Testis (tissue), 3 donors: ENCODE data around the gene SUPT7L. TPM values are rescaled to one million over a fixed set of nuclear protein-coding genes. Genes with fewer than 3 reads are reported as not detected.
"Not testable (repeated sequence)": the region's sequence is repeated elsewhere in the genome, so short reads cannot be mapped to it uniquely, and the experiment has no call there.

Experiments
- DNase-seq: peaks from one replicate; pipeline ENCODE4 v3.0.0-alpha.2; 2019
- H3K27ac ChIP-seq, 2 donors: fragments of 200-600 bp; sonication (generic); one replicate each; pipeline ENCODE4 v1.5.1; 2019
- H3K27me3 ChIP-seq: fragments of 200-600 bp; sonication (generic); one replicate; pipeline ENCODE4 v1.5.1; 2019
- H3K36me3 ChIP-seq: fragments of 200-600 bp; sonication (generic); one replicate; pipeline ENCODE4 v1.5.1; 2017; ENCODE audit warnings: low read depth; ENCODE audit errors: missing control alignments
- H3K4me1 ChIP-seq: fragments of 200-600 bp; sonication (generic); one replicate; pipeline ENCODE4 v1.5.1; 2019
- H3K4me3 ChIP-seq, 2 donors: fragments of 200-600 bp; sonication (generic); one replicate each; pipeline ENCODE4 v1.5.1; 2017 to 2019
- H3K9me3 ChIP-seq: fragments of 200-600 bp; sonication (generic); one replicate; pipeline ENCODE4 v1.5.1; 2017
- CTCF ChIP-seq, 3 experiments: fragments of 450-650 bp in 2 of 3; fragments of 200-600 bp in 1 of 3; sonication (generic) in 1 of 3; IDR thresholded peaks; one replicate each; pipeline ENCODE4 v1.5.1; 2016 to 2019; ENCODE audit warnings: antibody characterized with exemption in 3 of 3, mild to moderate bottlenecking in 2 of 3, moderate library complexity in 1 of 3
- POLR2A ChIP-seq: fragments of 450-650 bp; IDR thresholded peaks from one replicate; pipeline ENCODE4 v1.6.1; 2017; ENCODE audit warnings: antibody characterized with exemption, mild to moderate bottlenecking, moderate library complexity
- WGBS, 2 donors: methylation state at CpG; one replicate each; pipeline ENCODE4 v1.1.5; 2018; 5-methylcytosine and 5-hydroxymethylcytosine counted together
- intact Hi-C: fragments of 100-400 bp; cut with DNase I; formaldehyde crosslinking; loops from one replicate; pipeline ENCODE4 v1.15.1; 2023; ENCODE audit warnings: low total_unique reads
- polyA plus RNA-seq: library from polyadenylated mRNA; stranded (reverse); fragments of 350-450 nt; fragmentation: Illumina TruSeq; extraction: RNeasy Lipid Tissue Mini Kit (QIAGEN cat#74804); gene quantifications from one replicate; pipeline ENCODE4 v1.2.3, GENCODE V29; 2014; ENCODE audit warnings: low read depth, low replicate concordance; ENCODE audit not compliant: insufficient read depth
- total RNA-seq, 2 donors: library from RNA; depleted of rRNA; stranded (reverse); fragments of >200 nt; gene quantifications; one replicate each; pipeline ENCODE4 v1.2.3, GENCODE V29; 2016

Gene SUPT7L
- total and polyA plus RNA-seq, 3 donors from 2014 or later: 39.3 to 40.4 (median 39.9) TPM

DNA sequence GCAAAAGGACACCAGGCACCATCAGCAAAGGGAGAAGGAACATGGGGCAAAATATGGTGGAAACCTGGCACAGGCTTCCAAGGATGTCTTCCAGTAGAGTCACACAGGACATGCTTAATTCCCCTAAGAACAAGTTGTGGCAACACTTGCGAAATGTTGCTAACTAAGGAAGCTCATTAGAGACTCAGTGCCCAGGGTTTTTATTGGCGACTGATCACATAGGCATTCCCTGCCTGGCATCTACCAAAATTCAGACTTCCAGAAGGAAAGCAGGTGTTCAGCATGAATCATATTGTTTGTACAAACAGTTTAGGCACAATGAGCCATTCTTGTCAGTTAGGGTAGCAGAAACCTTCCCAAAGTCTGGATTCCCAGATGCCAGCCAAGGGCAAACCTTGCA lies 26.0 kb upstream of the SUPT7L start:
- WGBS, 2 donors: 91 to 98% methylated on average over 2 of the region's 2 CpGs
- no peaks in the 10 kb centered on the region for H3K27me3 ChIP-seq
- no peaks in the 10 kb centered on the region for H3K9me3 ChIP-seq
- TF ChIP-seq POLR2A (no peak), CTCF (IDR thresholded peaks at IDR 0.05) (no peak)
- H3K36me3 ChIP-seq: peaks cover 3% of the 10 kb centered on the region
- no peaks in the 10 kb centered on the region for H3K4me1 ChIP-seq
- no peak overlapping the region for H3K27ac ChIP-seq
- intact Hi-C loops: no loop called here
- no peak overlapping the region for H3K4me3 ChIP-seq
- DNase-seq: no peak

GRCh38 chr2:27687232-27687631 lies 23.8 kb upstream of the SUPT7L start:
- Histone ChIP-seq H3K4me1 (no peaks in the 10 kb centered on the region), H3K27ac (no peak overlapping the region), H3K27me3 (no peaks in the 10 kb centered on the region), H3K36me3 (peaks cover 3% of the 10 kb centered on the region), H3K9me3 (no peaks in the 10 kb centered on the region), H3K4me3 (no peak overlapping the region)
- TF ChIP-seq CTCF (IDR thresholded peaks at IDR 0.05) (no peak), POLR2A (no peak)
- no peak for DNase-seq
- intact Hi-C loops: no loop called here
- 93 to 95% methylated on average over 1 of the region's 1 CpG for WGBS, 2 donors

- Histone ChIP-seq H3K9me3 (no peaks in the 10 kb centered on the region), H3K4me1 (no peaks in the 10 kb centered on the region), H3K36me3 (peaks cover 3% of the 10 kb centered on the region), H3K27me3 (no peaks in the 10 kb centered on the region), H3K4me3 (no peak overlapping the region), H3K27ac (no peak overlapping the region)
- 90 to 96% methylated on average over 3 of the region's 3 CpGs for WGBS, 2 donors
- intact Hi-C loops: no loop called here
- no peak for TF ChIP-seq POLR2A
- TF ChIP-seq CTCF (IDR thresholded peaks at IDR 0.05): no peak
- no peak for DNase-seq
These were observed 22.2 kb upstream of the SUPT7L start for GRCh38 chr2:27685577-27685976.

GRCh38 chr2:27685006-27685405 lies 21.6 kb upstream of the SUPT7L start:
- H3K27me3 ChIP-seq, H3K9me3 ChIP-seq, intact Hi-C loops, H3K4me1 ChIP-seq, H3K36me3 ChIP-seq, H3K4me3 ChIP-seq, DNase-seq, H3K27ac ChIP-seq: not testable (repeated sequence)
- 79 to 95% methylated on average over 1 of the region's 1 CpG for WGBS, 2 donors

DNA sequence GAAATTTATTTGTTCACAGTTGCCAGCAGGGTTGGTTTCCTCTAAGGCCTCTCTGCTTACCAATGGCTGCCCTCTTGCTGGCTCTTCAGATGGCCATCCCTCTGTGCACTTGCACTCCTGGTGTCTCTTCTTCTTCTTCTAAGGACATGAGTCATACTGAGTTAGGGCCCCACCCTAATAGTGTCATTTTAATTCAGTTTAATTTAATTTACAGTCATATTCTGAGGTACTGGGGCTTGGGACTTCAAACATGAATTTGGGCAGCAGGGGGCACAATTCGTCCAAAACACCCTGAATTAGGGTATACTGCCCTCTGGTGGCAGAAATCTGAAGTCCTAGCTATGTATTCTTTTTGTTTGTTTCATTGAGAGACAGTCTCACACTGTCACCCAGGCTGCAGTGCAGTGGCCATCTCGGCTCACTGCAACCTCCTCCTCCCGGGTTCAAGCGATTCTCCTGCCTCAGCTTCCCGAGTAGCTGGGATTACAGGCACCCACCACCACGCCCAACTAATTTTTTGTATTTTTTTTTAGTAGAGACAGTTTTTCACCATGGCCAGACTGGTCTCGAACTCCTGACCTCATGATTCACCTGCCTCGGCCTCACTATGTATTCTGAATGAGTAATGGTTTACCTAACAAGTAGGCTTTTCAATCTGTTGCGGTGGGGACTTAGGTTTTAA lies 20.1 kb upstream of the SUPT7L start:
- Histone ChIP-seq H3K4me1 (no peaks in the 10 kb centered on the region), H3K36me3 (no peaks in the 10 kb centered on the region), H3K27me3 (no peaks in the 10 kb centered on the region), H3K27ac (no peak overlapping the region), H3K4me3 (no peak overlapping the region), H3K9me3 (no peaks in the 10 kb centered on the region)
- intact Hi-C loops: no loop called here
- DNase-seq: peak; percentile 94
- TF ChIP-seq CTCF (IDR thresholded peaks at IDR 0.05) (peak; percentile 94 to 97 (median 97)), POLR2A (no peak)
- 62 to 70% methylated on average over 9 of the region's 9 CpGs for WGBS, 2 donors

- H3K36me3 ChIP-seq, DNase-seq, H3K4me3 ChIP-seq, H3K4me1 ChIP-seq, H3K9me3 ChIP-seq, intact Hi-C loops, H3K27ac ChIP-seq, H3K27me3 ChIP-seq: not testable (repeated sequence)
- 90 to 93% methylated on average over 7 of the region's 7 CpGs for WGBS, 2 donors
These were observed 18.9 kb upstream of the SUPT7L start for GRCh38 chr2:27682334-27682771.
